Measurements from ENCODE around the gene CAVIN1.
"Not testable (repeated sequence)": the region's sequence is repeated elsewhere in the genome, so short reads cannot be mapped to it uniquely, and the experiment has no call there.

CAVIN1 gene

GRCh38 chr17:42372142-42372541 lies 50.9 kb downstream of the CAVIN1 start:
- DNase-seq: no peak

DNA sequence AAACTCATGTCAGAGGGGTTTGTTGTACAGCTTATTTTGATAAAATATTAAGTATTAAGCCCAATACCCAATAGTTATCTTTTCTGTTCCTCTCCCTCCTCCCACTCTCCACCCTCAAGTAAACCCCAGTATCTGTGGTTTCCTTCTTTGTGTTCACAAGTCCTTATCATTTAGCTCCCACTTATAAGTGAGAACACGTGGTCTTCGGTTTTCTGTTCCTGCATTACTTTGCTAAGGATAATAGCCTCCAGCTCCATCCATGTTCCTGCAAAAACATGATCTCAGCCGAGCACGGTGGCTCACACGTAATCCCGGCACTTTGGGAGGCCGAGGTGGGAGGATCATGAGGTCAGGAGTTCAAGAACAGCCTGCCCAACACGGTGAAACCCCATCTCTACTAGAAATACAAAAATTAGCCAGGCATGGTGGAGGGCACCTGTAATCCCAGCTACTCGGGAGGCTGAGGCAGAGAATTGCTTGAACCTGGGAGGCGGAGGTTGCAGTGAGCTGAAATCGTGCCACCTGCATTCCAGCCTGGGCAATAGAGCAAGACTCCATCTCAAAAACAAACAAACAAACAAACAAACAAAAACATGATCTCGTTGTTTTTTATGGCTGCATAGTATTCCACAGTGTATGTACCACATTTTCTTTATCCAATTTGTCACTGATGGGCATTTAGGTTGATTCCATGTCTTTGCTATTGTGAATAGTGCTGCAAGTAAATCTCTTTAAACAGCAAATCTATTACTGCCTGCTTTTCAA lies 54.1 kb downstream of the CAVIN1 start:
- not testable (repeated sequence) for DNase-seq

DNA sequence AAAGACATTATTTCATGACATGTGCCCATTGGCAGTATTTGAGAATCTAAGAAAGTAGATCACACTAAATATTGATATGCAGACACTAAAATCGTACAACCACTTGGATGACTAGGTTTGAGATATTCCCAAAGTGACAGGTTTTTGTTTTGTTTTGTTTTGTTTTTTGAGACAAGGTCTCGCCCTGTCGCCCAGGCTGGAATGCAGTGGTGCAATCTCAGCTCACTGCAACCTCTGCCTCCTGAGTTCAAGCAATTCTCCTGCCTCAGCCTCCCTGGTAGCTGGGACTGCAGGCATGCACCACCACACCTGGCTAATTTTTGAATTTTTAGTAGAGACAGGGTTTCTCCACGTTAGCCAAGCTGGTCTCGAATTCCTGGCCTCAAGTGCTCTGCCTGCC lies 54.7 kb downstream of the CAVIN1 start:
- DNase-seq: not testable (repeated sequence)

DNA sequence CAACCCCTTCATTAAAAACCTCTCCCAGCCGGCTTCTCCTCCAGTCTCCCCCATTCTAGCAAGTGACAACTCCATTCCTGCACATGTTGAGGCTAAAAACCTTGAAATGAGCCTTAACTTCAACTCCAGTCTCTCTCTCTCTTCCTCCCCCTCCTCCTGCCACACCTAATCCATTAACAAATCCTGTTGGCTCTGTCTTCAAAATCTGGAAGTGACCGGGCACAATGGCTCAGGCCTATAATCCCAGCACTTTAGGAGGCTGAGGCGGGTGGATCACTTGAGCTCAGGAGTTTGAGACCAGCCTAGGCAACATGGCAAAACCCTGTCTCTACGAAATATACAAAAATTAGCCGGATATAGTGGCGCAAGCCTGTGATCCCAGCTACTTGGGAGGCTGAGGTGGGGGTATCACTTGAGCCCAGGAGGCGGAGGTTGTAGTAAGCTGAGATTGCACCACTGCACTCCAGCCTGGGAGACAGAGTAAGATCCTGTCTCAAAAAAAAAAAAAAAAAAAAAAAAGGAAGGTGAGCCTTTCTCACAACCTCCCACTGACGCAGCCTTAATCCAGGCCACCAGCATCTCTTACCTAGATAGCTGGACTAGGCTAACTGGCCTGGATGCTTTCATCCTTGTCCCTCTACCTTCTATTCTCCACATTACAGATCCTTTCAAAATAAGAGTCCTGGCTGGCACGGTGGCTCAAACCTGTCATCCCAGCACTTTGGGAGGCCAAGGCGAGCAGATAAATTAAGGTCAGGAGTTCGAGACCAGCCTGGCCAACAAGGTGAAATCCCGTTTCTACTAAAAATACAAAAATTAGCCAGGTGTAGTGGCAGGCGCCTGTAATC lies 56.7 kb downstream of the CAVIN1 start:
- DNase-seq: not testable (repeated sequence)

- no peak for DNase-seq
Measured at GRCh38 chr17:42365136-42365535, 57.9 kb downstream of the CAVIN1 start.

DNA sequence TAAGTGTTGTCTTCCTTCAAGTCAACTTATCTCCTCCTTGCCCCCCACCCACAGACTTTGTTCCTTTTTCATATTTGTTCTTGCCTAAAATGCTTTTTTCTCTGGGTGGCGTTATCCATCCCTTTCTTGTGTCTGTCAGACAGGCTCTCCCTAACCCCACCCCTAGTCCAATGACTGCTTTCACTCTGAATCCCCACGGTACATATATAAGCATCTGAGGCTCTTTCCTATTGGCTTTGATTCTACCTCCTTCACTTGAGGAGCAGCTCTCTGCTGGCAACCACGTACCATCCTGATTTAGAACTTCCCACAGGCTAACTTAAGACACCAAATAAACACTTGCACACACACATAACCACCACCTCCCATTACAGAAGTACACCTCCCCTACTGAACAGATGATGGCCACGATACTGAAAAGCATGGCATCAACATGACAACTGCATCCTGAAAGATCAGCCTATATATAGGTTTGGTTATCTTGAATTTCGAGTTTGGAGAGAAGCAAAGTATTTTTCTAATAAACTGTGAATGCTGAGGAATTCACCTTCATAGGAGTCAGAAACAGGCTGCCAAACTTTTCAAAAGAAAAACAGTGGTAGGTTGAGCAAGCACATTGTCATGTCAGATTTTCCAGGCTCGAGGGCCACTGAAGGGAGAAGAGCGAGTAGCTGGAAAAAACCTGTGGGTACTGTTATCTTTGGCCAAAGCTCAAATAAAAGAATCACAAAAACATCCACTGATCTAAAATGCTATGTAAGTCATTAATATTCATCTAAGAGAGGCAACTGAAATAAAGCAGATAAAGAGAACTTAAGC lies 59.1 kb downstream of the CAVIN1 start:
- DNase-seq: no peak

- DNase-seq: no peak
Measured at GRCh38 chr17:42363231-42363630, 59.8 kb downstream of the CAVIN1 start.

DNA sequence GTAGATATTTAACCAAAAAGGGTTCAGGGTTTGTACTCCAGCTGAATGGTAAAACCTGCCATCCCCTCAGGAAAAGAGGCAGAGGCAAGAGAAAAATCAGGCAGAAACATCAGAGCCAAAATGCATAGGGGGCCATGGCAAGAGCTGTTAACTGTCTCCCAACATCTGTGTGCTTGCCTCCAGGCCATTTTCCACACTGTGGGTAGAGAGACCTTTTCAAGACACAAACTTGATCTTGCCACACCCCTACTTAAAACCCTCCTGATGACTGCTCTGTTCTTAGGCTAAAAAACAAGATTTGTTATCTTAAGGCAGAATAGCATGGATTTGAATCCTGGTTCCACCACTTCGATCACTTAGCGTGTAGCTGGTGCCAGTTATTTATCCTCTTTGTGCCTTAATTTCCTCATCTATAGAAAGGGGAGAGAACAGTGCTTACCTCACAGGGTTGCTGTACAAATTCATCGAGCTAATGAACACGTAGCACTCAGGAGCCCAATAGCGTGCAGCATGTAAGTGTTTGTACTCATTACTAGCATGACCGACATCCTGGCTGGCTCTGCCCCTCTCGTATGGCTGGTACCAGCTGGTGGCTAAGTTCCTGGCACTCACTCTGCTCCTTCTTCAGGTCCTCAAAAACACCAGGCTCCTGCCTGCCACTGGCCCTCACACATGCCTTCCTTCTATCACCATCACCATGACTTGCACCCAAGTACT lies 60.7 kb downstream of the CAVIN1 start:
- no peak for DNase-seq

DNA sequence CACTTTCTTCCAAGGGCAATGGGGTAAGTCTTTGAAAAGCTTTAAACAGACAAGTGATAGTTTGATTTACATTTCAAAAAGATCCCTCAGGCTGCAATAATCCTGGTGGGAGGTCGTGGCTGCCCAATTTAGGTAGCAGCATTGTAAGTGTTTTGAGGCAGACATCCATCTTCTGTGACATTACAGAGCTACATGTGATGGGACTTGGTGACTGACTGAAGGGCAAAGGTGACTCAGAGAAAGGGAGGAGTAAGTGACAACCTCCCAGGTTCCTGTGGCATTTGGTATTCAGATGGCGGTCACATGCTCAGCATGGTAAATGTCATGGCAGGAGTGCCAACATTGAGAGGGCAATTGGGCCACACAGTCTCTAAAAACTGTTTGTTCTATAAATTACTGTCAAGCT lies 61.3 kb downstream of the CAVIN1 start:
- no peak for DNase-seq

GRCh38 chr17:42360388-42360787 lies 62.7 kb downstream of the CAVIN1 start:
- DNase-seq: not testable (repeated sequence)

GRCh38 chr17:42359133-42359532 lies 63.9 kb downstream of the CAVIN1 start:
- no peak for DNase-seq

DNA sequence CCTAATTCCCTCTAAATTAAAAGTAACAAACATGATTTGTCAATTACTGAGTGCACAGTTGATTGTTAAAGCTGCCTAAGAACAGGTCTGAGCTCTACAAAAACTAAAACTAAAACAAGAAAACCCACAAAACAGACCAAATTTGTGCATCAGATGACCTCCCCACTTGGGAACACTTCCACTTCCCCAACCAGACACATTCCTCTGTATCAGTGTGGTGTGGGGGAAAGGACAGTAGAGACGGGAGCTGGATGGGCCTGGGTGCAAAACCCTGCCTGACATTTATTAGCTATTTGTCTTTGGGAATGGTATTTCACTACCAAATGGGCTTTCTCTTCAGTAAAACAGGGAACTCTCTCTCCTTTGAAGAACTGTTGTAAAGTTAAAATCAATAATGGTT lies 64.6 kb downstream of the CAVIN1 start:
- peak; percentile 59 for DNase-seq

- DNase-seq: peak; percentile 39
Measured at GRCh38 chr17:42354956-42355843, 67.9 kb downstream of the CAVIN1 start.
